Measurements from ENCODE around the gene ULK4.

GRCh38 chr3:41961751-41962679 is at the start of gene ULK4:
- no peak for TF ChIP-seq CTCF (conservative IDR thresholded peaks at IDR 0.05)
- no peak for TF ChIP-seq EZH2 (IDR thresholded peaks at IDR 0.05; ENCODE audit: low read depth)
